NCI-H1092 treated with DMSO at 0.1 percent for 48 hours (cell line): ENCODE data around the gene MAPK8IP3.
"Not testable (repeated sequence)": the region's sequence is repeated elsewhere in the genome, so short reads cannot be mapped to it uniquely, and the experiment has no call there.

Experiments used
- DNase-seq: peaks from one replicate; lab custom pipeline; 2025; lab: John Stamatoyannopoulos, UW

The MAPK8IP3 gene

GRCh38 chr16:1786242-1787055, 80.5 kb downstream of the MAPK8IP3 start:
- no peak for DNase-seq

GRCh38 chr16:1787056-1787321, 81.0 kb downstream of the MAPK8IP3 start:
- DNase-seq = no peak

GRCh38 chr16:1787322-1788094, 81.5 kb downstream of the MAPK8IP3 start:
- DNase-seq = no peak

GRCh38 chr16:1788095-1788707, 82.2 kb downstream of the MAPK8IP3 start:
- DNase-seq = no peak

- no peak for DNase-seq
These were observed 82.7 kb downstream of the MAPK8IP3 start for GRCh38 chr16:1788708-1789100.

- DNase-seq = no peak
These were observed 83.6 kb downstream of the MAPK8IP3 start for GRCh38 chr16:1789643-1790045.

- no peak for DNase-seq
These were observed 84.2 kb downstream of the MAPK8IP3 start for GRCh38 chr16:1790261-1790610.

GRCh38 chr16:1790611-1791255, 84.7 kb downstream of the MAPK8IP3 start:
- no peak for DNase-seq

GRCh38 chr16:1791256-1791942, 85.4 kb downstream of the MAPK8IP3 start:
- no peak for DNase-seq

- DNase-seq = no peak
These were observed 86.2 kb downstream of the MAPK8IP3 start for GRCh38 chr16:1791943-1792812.

- DNase-seq = no peak
These were observed 87.0 kb downstream of the MAPK8IP3 start for GRCh38 chr16:1792836-1793577.

- no peak for DNase-seq
These were observed 87.7 kb downstream of the MAPK8IP3 start, which contains the start of gene IGFALS for GRCh38 chr16:1793578-1794220. Gene IGFALS (minus strand): TSS chr16:1793705. CDS start chr16:1793652, 53 bp downstream.

GRCh38 chr16:1794221-1794871, 88.4 kb downstream of the MAPK8IP3 start:
- DNase-seq = no peak

- no peak for DNase-seq
These were observed 89.1 kb downstream of the MAPK8IP3 start for GRCh38 chr16:1794908-1795666.

GRCh38 chr16:1799263-1799662, 93.3 kb downstream of the MAPK8IP3 start:
- not testable (repeated sequence) for DNase-seq

- no peak for DNase-seq
These were observed 94.7 kb downstream of the MAPK8IP3 start for GRCh38 chr16:1800701-1801100.

- no peak for DNase-seq
These were observed 101.6 kb downstream of the MAPK8IP3 start for GRCh38 chr16:1807626-1808025.

GRCh38 chr16:1808691-1809090, 102.7 kb downstream of the MAPK8IP3 start:
- DNase-seq = no peak
